Inflammatory macrophage treated with lipopolysaccharide for 1 hour (primary cell): ENCODE results near the gene ADAT3.
"Not testable (repeated sequence)": the region's sequence is repeated elsewhere in the genome, so short reads cannot be mapped to it uniquely, and the experiment has no call there.

Experiments used
- DNase-seq, 2 donors: peaks; one replicate each; pipeline ENCODE4 v3.0.0-alpha.2; 2020 to 2022

ADAT3 gene

GRCh38 chr19:1884291-1884718 is 20.9 kb upstream of the ADAT3 start:
- no peak for DNase-seq

- no peak for DNase-seq
These were observed 20.4 kb upstream of the ADAT3 start for GRCh38 chr19:1884719-1885334.

GRCh38 chr19:1885398-1886119 is 19.6 kb upstream of the ADAT3 start, which contains the start of gene ABHD17A:
ABHD17A (minus strand) TSS chr19:1885496; CDS start chr19:1881566, 3,930 bp downstream.
- peak; percentile 91 to 99 for DNase-seq

- not testable (repeated sequence) for DNase-seq
These were observed 18.8 kb upstream of the ADAT3 start for GRCh38 chr19:1886360-1886759.

GRCh38 chr19:1888385-1888784 is 16.8 kb upstream of the ADAT3 start:
- no peak for DNase-seq

GRCh38 chr19:1889907-1890306 is 15.3 kb upstream of the ADAT3 start:
- no peak for DNase-seq

- no peak for DNase-seq
These were observed 11.4 kb upstream of the ADAT3 start for GRCh38 chr19:1893791-1894190.

GRCh38 chr19:1896508-1896907 is 8.7 kb upstream of the ADAT3 start:
- no peak for DNase-seq

- peak; percentile 94 to 95 for DNase-seq
These were observed 3.2 kb upstream of the ADAT3 start for GRCh38 chr19:1901940-1902404.

- no peak for DNase-seq
These were observed 2.3 kb upstream of the ADAT3 start for GRCh38 chr19:1902923-1903322.

GRCh38 chr19:1904860-1905109 is 414 bp upstream of the ADAT3 start:
- DNase-seq, result no peak

GRCh38 chr19:1905863-1906375 is 720 bp downstream of the ADAT3 start:
- no peak for DNase-seq

GRCh38 chr19:1906985-1907562 is 1.9 kb downstream of the ADAT3 start:
- DNase-seq, result no peak

- no peak for DNase-seq
These were observed 2.6 kb downstream of the ADAT3 start for GRCh38 chr19:1907563-1908363.

- DNase-seq, result no peak
These were observed 3.1 kb downstream of the ADAT3 start for GRCh38 chr19:1908364-1908678.

- no peak for DNase-seq
These were observed 4.5 kb downstream of the ADAT3 start for GRCh38 chr19:1909761-1910080.

- no peak for DNase-seq
These were observed 5.0 kb downstream of the ADAT3 start for GRCh38 chr19:1910177-1910576.

- no peak for DNase-seq
These were observed 5.9 kb downstream of the ADAT3 start for GRCh38 chr19:1911098-1911497.

GRCh38 chr19:1911995-1912394 is 6.8 kb downstream of the ADAT3 start:
- no peak for DNase-seq

GRCh38 chr19:1912760-1913505 is 7.7 kb downstream of the ADAT3 start:
- no peak for DNase-seq

- no peak for DNase-seq
These were observed 8.8 kb downstream of the ADAT3 start for GRCh38 chr19:1913781-1914577.

- no peak for DNase-seq
These were observed 9.7 kb downstream of the ADAT3 start for GRCh38 chr19:1914826-1915341.
